ENCODE measurements around the gene TIMM44. TPM values are rescaled to one million over a fixed set of nuclear protein-coding genes. Genes with fewer than 3 reads are reported as not detected.

The TIMM44 gene
- total and polyA plus RNA-seq, 10 of the 15 experiments (the other 5 are each of a cell fraction or from before 2014, with no cell fraction given): 6.6 to 90.7 (median 57.6) TPM

GRCh38 chr19:7930765-7931164 is 12.7 kb downstream of the TIMM44 start:
- ChIA-PET RAD21 (ENCODE audit: unreplicated experiment) (interaction anchor here (0.6 to 0.7 kb wide), 2 partner anchors 13 to 832 kb away, joined by 3 read pairs; partner anchors contain the start of gene TIMM44), POLR2A (interaction anchor here (0.7 to 1.4 kb wide), 2 partner anchors 13 to 58 kb away, joined by 6 to 13 read pairs; partner anchors contain the start of gene TIMM44), CTCF (interaction anchor here (1.0 to 4.4 kb wide), 5 partner anchors 13 to 250 kb away, joined by 3 to 44 read pairs (median 4); partner anchors contain the start of genes TIMM44 and TRAPPC5), SMC1A (ENCODE audit: uncharacterized antibody, unreplicated experiment) (interaction anchor here (1.2 kb wide), 1 partner anchor 13 kb away, joined by 3 read pairs; no protein-coding TSS in a partner anchor)
- Histone ChIP-seq H3K27me3 (replicated peaks in 1 of 2; ENCODE audit: control insufficient read depth in 2 of 2, insufficient read depth in 2 of 2, low read length in 1 of 2) (no peaks in the 10 kb centered on the region), H3K9ac (ENCODE audit: control insufficient read depth, insufficient read depth, low read length) (no peak overlapping the region), H3K4me1 (ENCODE audit: control insufficient read depth, insufficient read depth, low read length) (no peaks in the 10 kb centered on the region; the same call in 1 of the 2 replicates), H3K79me2 (ENCODE audit: control insufficient read depth, insufficient read depth, low read length) (no peaks in the 10 kb centered on the region), H3K27ac (ENCODE audit: control insufficient read depth, insufficient read depth) (no peak overlapping the region), H3K36me3 (ENCODE audit: control insufficient read depth in 2 of 2, insufficient read depth in 2 of 2, low read length in 1 of 2) (peaks cover 7 to 40% of the 10 kb centered on the region in 2 experiments; a peak in 3 of 4 replicates), H4K20me1 (ENCODE audit: control insufficient read depth, insufficient read depth) (no peaks in the 10 kb centered on the region; the same call in 1 of the 2 replicates), H3K4me3 (no peak overlapping the region), H3K4me2 (ENCODE audit: control insufficient read depth, insufficient read depth) (no peak overlapping the region), H2AFZ (ENCODE audit: control insufficient read depth, low read depth, low read length) (no peak overlapping the region), H3K9me3 (replicated peaks; ENCODE audit: control insufficient read depth, insufficient read depth, low read length) (no peaks in the 10 kb centered on the region)
- BruUV-seq (replicated peaks): no TSS peak
- DNase-seq (ENCODE audit: low read depth, low spot score) (no peak), ATAC-seq (no peak), FAIRE-seq (no peak)
- in situ Hi-C loops (cut with MboI) (no loop called here), intact Hi-C loops (cut with micrococcal nuclease; ENCODE audit: unreplicated experiment) (no loop called here)
- 85% methylated on average over 5 of the region's 7 CpGs for WGBS (ENCODE audit: insufficient coverage, insufficient replicate concordance, low lambda C conversion rate, missing lambda C conversion rate)
- TF ChIP-seq, protein P1, sequence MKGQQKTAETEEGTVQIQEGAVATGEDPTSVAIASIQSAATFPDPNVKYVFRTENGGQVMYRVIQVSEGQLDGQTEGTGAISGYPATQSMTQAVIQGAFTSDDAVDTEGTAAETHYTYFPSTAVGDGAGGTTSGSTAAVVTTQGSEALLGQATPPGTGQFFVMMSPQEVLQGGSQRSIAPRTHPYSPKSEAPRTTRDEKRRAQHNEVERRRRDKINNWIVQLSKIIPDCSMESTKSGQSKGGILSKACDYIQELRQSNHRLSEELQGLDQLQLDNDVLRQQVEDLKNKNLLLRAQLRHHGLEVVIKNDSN (IDR thresholded peaks at IDR 0.05; ENCODE audit: borderline replicate concordance, extremely low read length, insufficient read depth, low read depth, low read length): no peak
- TF ChIP-seq ELK1 (IDR thresholded peaks at IDR 0.05; ENCODE audit: low read depth, low read length) (no peak), ZNF622 (IDR thresholded peaks at IDR 0.05) (no peak), ATF2 (IDR thresholded peaks at IDR 0.05; ENCODE audit: low read length) (no peak), MEF2A (IDR thresholded peaks at IDR 0.05; ENCODE audit: insufficient read depth, low read depth, low read length) (no peak), MLLT1 (IDR thresholded peaks at IDR 0.05) (no peak), GABPA (IDR thresholded peaks at IDR 0.05; ENCODE audit: low read depth) (no peak), CHD4 (IDR thresholded peaks at IDR 0.05) (no peak), SP1 (IDR thresholded peaks at IDR 0.05; ENCODE audit: low read depth, low read length) (no peak)
- TF ChIP-seq, protein P2, sequence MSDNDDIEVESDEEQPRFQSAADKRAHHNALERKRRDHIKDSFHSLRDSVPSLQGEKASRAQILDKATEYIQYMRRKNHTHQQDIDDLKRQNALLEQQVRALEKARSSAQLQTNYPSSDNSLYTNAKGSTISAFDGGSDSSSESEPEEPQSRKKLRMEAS (IDR thresholded peaks at IDR 0.05; ENCODE audit: low read depth, low read length): no peak
- TF ChIP-seq, protein P3, sequence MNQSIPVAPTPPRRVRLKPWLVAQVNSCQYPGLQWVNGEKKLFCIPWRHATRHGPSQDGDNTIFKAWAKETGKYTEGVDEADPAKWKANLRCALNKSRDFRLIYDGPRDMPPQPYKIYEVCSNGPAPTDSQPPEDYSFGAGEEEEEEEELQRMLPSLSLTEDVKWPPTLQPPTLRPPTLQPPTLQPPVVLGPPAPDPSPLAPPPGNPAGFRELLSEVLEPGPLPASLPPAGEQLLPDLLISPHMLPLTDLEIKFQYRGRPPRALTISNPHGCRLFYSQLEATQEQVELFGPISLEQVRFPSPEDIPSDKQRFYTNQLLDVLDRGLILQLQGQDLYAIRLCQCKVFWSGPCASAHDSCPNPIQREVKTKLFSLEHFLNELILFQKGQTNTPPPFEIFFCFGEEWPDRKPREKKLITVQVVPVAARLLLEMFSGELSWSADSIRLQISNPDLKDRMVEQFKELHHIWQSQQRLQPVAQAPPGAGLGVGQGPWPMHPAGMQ (IDR thresholded peaks at IDR 0.05; ENCODE audit: borderline replicate concordance): no peak
- TF ChIP-seq, protein P4, sequence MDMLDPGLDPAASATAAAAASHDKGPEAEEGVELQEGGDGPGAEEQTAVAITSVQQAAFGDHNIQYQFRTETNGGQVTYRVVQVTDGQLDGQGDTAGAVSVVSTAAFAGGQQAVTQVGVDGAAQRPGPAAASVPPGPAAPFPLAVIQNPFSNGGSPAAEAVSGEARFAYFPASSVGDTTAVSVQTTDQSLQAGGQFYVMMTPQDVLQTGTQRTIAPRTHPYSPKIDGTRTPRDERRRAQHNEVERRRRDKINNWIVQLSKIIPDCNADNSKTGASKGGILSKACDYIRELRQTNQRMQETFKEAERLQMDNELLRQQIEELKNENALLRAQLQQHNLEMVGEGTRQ (IDR thresholded peaks at IDR 0.05; ENCODE audit: borderline replicate concordance, low read depth, low read length): no peak

All from GM12878 (cell line).